ENCODE data around the gene ILK. TPM values are rescaled to one million over a fixed set of nuclear protein-coding genes. Genes with fewer than 3 reads are reported as not detected.
A peak's percentile ranks its signal among the peaks of the same experiment; 100 is the strongest.

Gene ILK
- total RNA-seq, 4 donors from 2014 or later = 59.8 to 83.8 (median 71.5) TPM

GRCh38 chr11:6574816-6575715, 28.5 kb upstream of the ILK start:
- H3K27me3 ChIP-seq = no peaks in the 10 kb centered on the region
- peaks cover 10% of the 10 kb centered on the region for H3K36me3 ChIP-seq
- no peak for DNase-seq (ENCODE audit: low spot score in 2 of 2)
- WGBS = 83% methylated on average over 6 of the region's 6 CpGs
- TF ChIP-seq POLR2AphosphoS5 (IDR thresholded peaks at IDR 0.05) (no peak), EP300 (IDR thresholded peaks at IDR 0.05) (no peak), CTCF (IDR thresholded peaks at IDR 0.05) (no peak), POLR2A (IDR thresholded peaks at IDR 0.05) (no peak)
- H3K27ac ChIP-seq = no peak overlapping the region
- H3K4me1 ChIP-seq = peaks cover 11% of the 10 kb centered on the region
- H3K4me3 ChIP-seq = no peak overlapping the region
- H3K9me3 ChIP-seq = no peaks in the 10 kb centered on the region

- H3K9me3 ChIP-seq = no peaks in the 10 kb centered on the region
- peak overlapping the region; percentile 51 for H3K27ac ChIP-seq
Measured at GRCh38 chr11:6576471-6577373, 26.9 kb upstream of the ILK start.

GRCh38 chr11:6578134-6578533, 25.4 kb upstream of the ILK start:
- DNase-seq (ENCODE audit: low spot score in 2 of 2) = no peak
- Histone ChIP-seq H3K27me3 (no peaks in the 10 kb centered on the region), H3K36me3 (no peaks in the 10 kb centered on the region), H3K27ac (no peak overlapping the region), H3K4me1 (peaks cover 11% of the 10 kb centered on the region), H3K4me3 (no peak overlapping the region), H3K9me3 (peaks cover 4% of the 10 kb centered on the region)
- TF ChIP-seq POLR2A (IDR thresholded peaks at IDR 0.05) (no peak), POLR2AphosphoS5 (IDR thresholded peaks at IDR 0.05) (no peak), EP300 (IDR thresholded peaks at IDR 0.05) (no peak), CTCF (IDR thresholded peaks at IDR 0.05) (no peak)
- WGBS = 96% methylated on average over 1 of the region's 1 CpG

More at GRCh38 chr11:6576471-6577373, 26.9 kb upstream of the ILK start:
- no peaks in the 10 kb centered on the region for H3K27me3 ChIP-seq
- no peak for DNase-seq (ENCODE audit: low spot score in 2 of 2)
- TF ChIP-seq CTCF (IDR thresholded peaks at IDR 0.05) (no peak), POLR2A (IDR thresholded peaks at IDR 0.05) (no peak), POLR2AphosphoS5 (IDR thresholded peaks at IDR 0.05) (no peak), EP300 (IDR thresholded peaks at IDR 0.05) (no peak)
- H3K36me3 ChIP-seq = no peaks in the 10 kb centered on the region
- H3K4me3 ChIP-seq = no peak overlapping the region
- WGBS = 50% methylated on average over 5 of the region's 6 CpGs
- peaks cover 11% of the 10 kb centered on the region for H3K4me1 ChIP-seq

- H3K27ac ChIP-seq = no peak overlapping the region
- WGBS = 100% methylated on average over 2 of the region's 2 CpGs
- no peaks in the 10 kb centered on the region for H3K36me3 ChIP-seq
- TF ChIP-seq POLR2AphosphoS5 (IDR thresholded peaks at IDR 0.05) = no peak
- TF ChIP-seq POLR2A (IDR thresholded peaks at IDR 0.05) = no peak
- no peak for TF ChIP-seq CTCF (IDR thresholded peaks at IDR 0.05)
- no peak for TF ChIP-seq EP300 (IDR thresholded peaks at IDR 0.05)
- H3K27me3 ChIP-seq = no peaks in the 10 kb centered on the region
- peaks cover 11% of the 10 kb centered on the region for H3K4me1 ChIP-seq
- peaks cover 10% of the 10 kb centered on the region for H3K9me3 ChIP-seq
- H3K4me3 ChIP-seq = no peak overlapping the region
- no peak for DNase-seq (ENCODE audit: low spot score in 2 of 2)
Measured at GRCh38 chr11:6579681-6580080, 23.9 kb upstream of the ILK start.

GRCh38 chr11:6583584-6583983, 20.0 kb upstream of the ILK start:
- Histone ChIP-seq H3K9me3 (peaks cover 10% of the 10 kb centered on the region), H3K4me3 (no peak overlapping the region), H3K27ac (no peak overlapping the region), H3K4me1 (peaks cover 8% of the 10 kb centered on the region), H3K27me3 (no peaks in the 10 kb centered on the region), H3K36me3 (no peaks in the 10 kb centered on the region)
- DNase-seq (ENCODE audit: low spot score in 2 of 2) = no peak
- WGBS = 83% methylated on average over 1 of the region's 1 CpG
- TF ChIP-seq EP300 (IDR thresholded peaks at IDR 0.05) (no peak), POLR2AphosphoS5 (IDR thresholded peaks at IDR 0.05) (no peak), CTCF (IDR thresholded peaks at IDR 0.05) (no peak), POLR2A (IDR thresholded peaks at IDR 0.05) (no peak)

Measured in suprapubic skin (tissue), 4 donors.